GM12878 (cell line): ENCODE measurements around the gene SORBS1. TPM values are rescaled to one million over a fixed set of nuclear protein-coding genes. Genes with fewer than 3 reads are reported as not detected.

Experiments
- ATAC-seq: fragments of 200-7000 bp; cut with Tn5 transposase; 3 replicates; pipeline ENCODE4 v1.9.1; 2020; ENCODE audit warnings: mild to moderate bottlenecking, moderate library complexity
- BruUV-seq: library from RNA; stranded (reverse); fragments of 400-500 nt; replicated peaks from 2 replicates; lab custom pipeline; 2021; lab: Mats Ljungman, UMichigan
- CTCF ChIA-PET: fragments of 300-600 bp; sonication (Branson Sonifier 250); formaldehyde crosslinking; extraction: SDS; loops from one replicate; lab custom pipeline; 2021; ENCODE audit warnings: inconsistent platforms; lab: Yijun Ruan, JAX
- POLR2A ChIA-PET: fragments of 350-600 bp; formaldehyde crosslinking; extraction: SDS; loops from one replicate; lab custom pipeline; 2021; ENCODE audit warnings: inconsistent platforms; lab: Charles Lee
- RAD21 ChIA-PET: fragments of 300-600 bp; sonication (Branson Sonifier 250); formaldehyde crosslinking; loops from one replicate; lab custom pipeline; 2023; ENCODE audit warnings: antibody characterized with exemption; ENCODE audit not compliant: unreplicated experiment; lab: Charles Lee
- SMC1A ChIA-PET: fragments of 300-600 bp; sonication (Branson Sonifier 250); formaldehyde crosslinking; loops from one replicate; lab custom pipeline; 2023; ENCODE audit not compliant: unreplicated experiment, uncharacterized antibody; lab: Charles Lee
- DNase-seq: peaks from one replicate; pipeline ENCODE4 v3.0.0-alpha.2; 2011; ENCODE audit warnings: low read depth, low spot score
- FAIRE-seq: peaks from 3 replicates; lab custom pipeline; 2011; peaks lifted over from hg19 to GRCh38; lab: Jason Lieb, UNC
- H2AFZ ChIP-seq: 2 replicates; pipeline ENCODE4 v1.6.0; 2011; ENCODE audit warnings: low read depth, low read length, control low read depth; ENCODE audit not compliant: control insufficient read depth
- H3K27ac ChIP-seq: 2 replicates; pipeline ENCODE4 v1.5.1; 2011; ENCODE audit warnings: control low read depth; ENCODE audit not compliant: control insufficient read depth, insufficient read depth
- H3K27me3 ChIP-seq, 2 experiments: replicated peaks in 1 of 2; 2 replicates each; pipeline versions ENCODE4 v1.6.0 to v1.6.1; 2011; ENCODE audit warnings: low read length in 1 of 2; ENCODE audit not compliant: control insufficient read depth in 2 of 2, insufficient read depth in 2 of 2
- H3K36me3 ChIP-seq, 2 experiments: 2 replicates each; pipeline ENCODE4 v1.5.1; 2011; ENCODE audit warnings: low read length in 1 of 2; ENCODE audit not compliant: control insufficient read depth in 2 of 2, insufficient read depth in 2 of 2
- H3K4me1 ChIP-seq: 2 replicates; pipeline ENCODE4 v1.6.1; 2011; ENCODE audit warnings: mild to moderate bottlenecking, low read length, moderate library complexity, mixed read lengths; ENCODE audit not compliant: control insufficient read depth, insufficient read depth
- H3K4me2 ChIP-seq: 2 replicates; pipeline ENCODE4 v1.6.0; 2011; ENCODE audit warnings: control low read depth; ENCODE audit not compliant: control insufficient read depth, insufficient read depth
- H3K4me3 ChIP-seq: fragments of 200-600 bp; sonication (generic); 2 replicates; pipeline ENCODE4 v1.5.1; 2016
- H3K79me2 ChIP-seq: 2 replicates; pipeline ENCODE4 v1.6.0; 2011; ENCODE audit warnings: low read length; ENCODE audit not compliant: control insufficient read depth, insufficient read depth
- H3K9ac ChIP-seq: 2 replicates; pipeline ENCODE4 v1.8.0; 2011; ENCODE audit warnings: low read length, control low read depth, mixed read lengths; ENCODE audit not compliant: control insufficient read depth, insufficient read depth
- H3K9me3 ChIP-seq: replicated peaks from 3 replicates; pipeline ENCODE4 v1.5.1; 2011; ENCODE audit warnings: mild to moderate bottlenecking, low read length; ENCODE audit not compliant: control insufficient read depth, insufficient read depth
- H4K20me1 ChIP-seq: 2 replicates; pipeline ENCODE4 v1.6.0; 2011; ENCODE audit not compliant: control insufficient read depth, insufficient read depth
- ASH2L ChIP-seq: fragments of 300-600, 200-600 bp; sonication (generic); IDR thresholded peaks from 2 replicates; pipeline ENCODE4 v1.6.1; 2017; ENCODE audit warnings: low read depth, mild to moderate bottlenecking, borderline replicate concordance
- EGR1 ChIP-seq, 2 experiments: IDR thresholded peaks; 1 replicate in 1 of 2; 2 replicates in 1 of 2; pipeline ENCODE4 v1.6.1; 2011 to 2012; ENCODE audit warnings: low read depth in 2 of 2, low read length in 2 of 2, borderline replicate concordance in 1 of 2, mild to moderate bottlenecking in 1 of 2, moderate library complexity in 1 of 2
- IRF4 ChIP-seq: IDR thresholded peaks from 2 replicates; pipeline ENCODE4 v1.6.1; 2011; ENCODE audit warnings: low read depth, low read length
- JUNB ChIP-seq: IDR thresholded peaks from 2 replicates; pipeline ENCODE4 v1.6.1; 2016; ENCODE audit warnings: antibody characterized with exemption, mild to moderate bottlenecking
- KLF5 ChIP-seq: fragments of 450-650 bp; IDR thresholded peaks from 2 replicates; pipeline ENCODE4 v1.6.1; 2014; ENCODE audit warnings: mild to moderate bottlenecking; ENCODE audit not compliant: partially characterized antibody
- MXI1 ChIP-seq: fragments of 150-350 bp; IDR thresholded peaks from 2 replicates; pipeline ENCODE4 v1.6.1; 2011; ENCODE audit warnings: low read depth, mild to moderate bottlenecking, inconsistent platforms, low read length, improper control_type of control experiment
- NR2C2 ChIP-seq: IDR thresholded peaks from 2 replicates; pipeline ENCODE4 v1.6.1; 2011; ENCODE audit warnings: borderline replicate concordance, low read depth; ENCODE audit not compliant: control insufficient read depth, insufficient read length
- SIX5 ChIP-seq: IDR thresholded peaks from 2 replicates; pipeline ENCODE4 v1.6.1; 2011; ENCODE audit warnings: mild to moderate bottlenecking, low read depth, low read length, moderate library complexity; ENCODE audit not compliant: severe bottlenecking
- TCF12 ChIP-seq: IDR thresholded peaks from 2 replicates; pipeline ENCODE4 v1.6.1; 2011; ENCODE audit warnings: low read depth, mild to moderate bottlenecking, low read length
- WGBS: methylation state at CpG from one replicate; pipeline ENCODE4 v1.1.6; 2016; ENCODE audit warnings: low lambda C conversion rate; ENCODE audit not compliant: insufficient replicate concordance, insufficient coverage; ENCODE audit errors: missing lambda C conversion rate; 5-methylcytosine and 5-hydroxymethylcytosine counted together
- in situ Hi-C: fragments of 300-500 bp; cut with MboI; formaldehyde crosslinking; loops from 9 replicates; pipeline ENCODE4 v1.14.3; 2018; ENCODE audit warnings: mixed read lengths
- intact Hi-C: fragments of 100-400 bp; cut with micrococcal nuclease; formaldehyde crosslinking; loops from one replicate; pipeline ENCODE4 v1.14.2; 2022; ENCODE audit not compliant: unreplicated experiment
- polyA plus RNA-seq, 11 experiments: library from polyadenylated mRNA; depleted of rRNA in 4 of 11; unstranded in 6 of 11; stranded (reverse) in 5 of 11; fragments of >200 nt; fragmentation: Nextera tagmentation in 4 of 11; fragmentation: Illumina TruSeq in 1 of 11; extraction: Ambion mirVana in 4 of 11; extraction: Trizol in 1 of 11; gene quantifications; 1 replicate in 1 of 11; 2 replicates in 10 of 11; pipeline versions ENCODE4 v1.2.1 to v1.2.3, GENCODE V29; 2011 to 2016; ENCODE audit warnings: inconsistent platforms in 2 of 11, missing spikeins in 2 of 11, low read depth in 1 of 11
- total RNA-seq, 4 experiments: library from RNA; depleted of rRNA in 3 of 4; stranded (reverse); fragments of >200 nt in 3 of 4; fragmentation: Illumina TruSeq in 1 of 4; extraction: Trizol in 1 of 4; gene quantifications; 2 replicates each; pipeline versions ENCODE4 v1.2.1 to v1.2.3, GENCODE V29; 2013 to 2021

SORBS1 gene
- total and polyA plus RNA-seq, 10 of the 15 experiments (the other 5 are each of a cell fraction or from before 2014, with no cell fraction given): 0.13 to 0.75 (median 0.39) TPM

GRCh38 chr10:95306851-95307250 lies 254.3 kb downstream of the SORBS1 start:
- Histone ChIP-seq H3K4me3 (no peak overlapping the region), H3K27me3 (no peaks in the 10 kb centered on the region), H3K79me2 (no peaks in the 10 kb centered on the region), H3K4me2 (no peak overlapping the region), H3K9ac (no peak overlapping the region), H3K36me3 (no peaks in the 10 kb centered on the region), H3K4me1 (peaks cover 25% of the 10 kb centered on the region), H4K20me1 (no peaks in the 10 kb centered on the region), H2AFZ (no peak overlapping the region), H3K9me3 (no peaks in the 10 kb centered on the region), H3K27ac (no peak overlapping the region)
- ChIA-PET SMC1A (interaction anchor here (0.7 to 1.4 kb wide), 4 partner anchors 9 to 69 kb away, joined by 3 to 4 read pairs (median 4); no protein-coding TSS in a partner anchor), CTCF (interaction anchor here (0.8 to 1.6 kb wide), 3 partner anchors 9 to 60 kb away, joined by 3 to 6 read pairs (median 4); no protein-coding TSS in a partner anchor), RAD21 (no interaction called here), POLR2A (interaction anchor here (1.5 kb wide), 1 partner anchor 12 kb away, joined by 4 read pairs; no protein-coding TSS in a partner anchor)
- in situ Hi-C loops (no loop called here), intact Hi-C loops (no loop called here)
- BruUV-seq: no TSS peak
- FAIRE-seq (no peak), ATAC-seq (no peak), DNase-seq (no peak)
- 96% methylated on average over 1 of the region's 1 CpG for WGBS
- TF ChIP-seq NR2C2: no peak
- TF ChIP-seq TCF12: no peak
- TF ChIP-seq SIX5: no peak
- TF ChIP-seq MXI1: no peak
- TF ChIP-seq EGR1 (IDR thresholded peaks at IDR 0.05; ENCODE audit: borderline replicate concordance in 1 of 2, low read depth in 2 of 2, low read length in 2 of 2): no peak
- no peak for TF ChIP-seq IRF4
- no peak for TF ChIP-seq KLF5
- TF ChIP-seq ASH2L: no peak
- no peak for TF ChIP-seq JUNB
